AG04449 (cell line): ENCODE measurements around the gene LYZ.

Source experiments
- CTCF ChIA-PET: fragments of 350-600 bp; formaldehyde crosslinking; extraction: SDS; loops from one replicate; lab custom pipeline; 2021; ENCODE audit warnings: antibody characterized with exemption; lab: Yijun Ruan, JAX
- POLR2A ChIA-PET: fragments of 400-600, 350-600 bp; formaldehyde crosslinking; extraction: SDS; loops from one replicate; lab custom pipeline; 2020; ENCODE audit warnings: antibody characterized with exemption, inconsistent platforms; lab: Yijun Ruan, JAX
- DNase-seq: peaks from one replicate; pipeline ENCODE4 v3.0.0-alpha.2; 2010; ENCODE audit warnings: low read depth, low spot score
- H3K4me3 ChIP-seq: 2 replicates; pipeline ENCODE4 v1.5.1; 2011; ENCODE audit warnings: low read depth, mild to moderate bottlenecking, control low read depth, low read length
- CTCF ChIP-seq: IDR thresholded peaks from one replicate; pipeline ENCODE4 v1.5.1; 2011; ENCODE audit warnings: mild to moderate bottlenecking, moderate library complexity, low read length, control low read depth, inconsistent platforms; ENCODE audit not compliant: insufficient read depth; ENCODE audit errors: missing control alignments

Gene LYZ

GRCh38 chr12:69331519-69331908 is 16.7 kb upstream of the LYZ start:
- no peak overlapping the region; the same call in 1 of the 2 replicates for H3K4me3 ChIP-seq
- no peak for DNase-seq
- ChIA-PET CTCF (interaction anchor here (0.8 kb wide), 1 partner anchor 40 kb away, joined by 3 read pairs; no protein-coding TSS in a partner anchor), POLR2A (no interaction called here)
- TF ChIP-seq CTCF = no peak

GRCh38 chr12:69331909-69332684 is 16.1 kb upstream of the LYZ start:
- TF ChIP-seq CTCF = no peak
- no peak for DNase-seq
- ChIA-PET POLR2A (no interaction called here), CTCF (interaction anchor here (0.6 kb wide), 1 partner anchor 178 kb away, joined by 3 read pairs; no protein-coding TSS in a partner anchor)
- H3K4me3 ChIP-seq = no peak overlapping the region

- DNase-seq = no peak
- ChIA-PET POLR2A (no interaction called here), CTCF (interaction anchor here (0.6 to 0.7 kb wide), 2 partner anchors 25 to 179 kb away, joined by 3 read pairs; no protein-coding TSS in a partner anchor)
- TF ChIP-seq CTCF = no peak
- H3K4me3 ChIP-seq = no peak overlapping the region
These were observed 15.3 kb upstream of the LYZ start for GRCh38 chr12:69332815-69333358.

GRCh38 chr12:69334158-69334557 is 14.0 kb upstream of the LYZ start:
- no peak for DNase-seq
- ChIA-PET CTCF (no interaction called here), POLR2A (no interaction called here)

GRCh38 chr12:69337311-69338090 is 10.7 kb upstream of the LYZ start:
- POLR2A ChIA-PET = no interaction called here

More at GRCh38 chr12:69334158-69334557, 14.0 kb upstream of the LYZ start:
- no peak for TF ChIP-seq CTCF
- no peak overlapping the region for H3K4me3 ChIP-seq

More at GRCh38 chr12:69337311-69338090, 10.7 kb upstream of the LYZ start:
- no peak for TF ChIP-seq CTCF
- H3K4me3 ChIP-seq = no peak overlapping the region
- CTCF ChIA-PET = interaction anchor here (1.3 kb wide), 1 partner anchor 20 kb away, joined by 3 read pairs; no protein-coding TSS in a partner anchor
- DNase-seq = no peak
